Measurements from ENCODE around the gene CACNB2. TPM values are rescaled to one million over a fixed set of nuclear protein-coding genes. Genes with fewer than 3 reads are reported as not detected.

The CACNB2 gene
- total and polyA plus RNA-seq, 3 experiments from 2014 or later, result 0.14 TPM; not detected in 2

GRCh38 chr10:18549105-18549504, 408.9 kb downstream of the CACNB2 start:
- peak overlapping the region in 2 of 8 donors; percentile 14 to 58 for H3K27ac Mint-ChIP-seq
- no peak for DNase-seq
- H3K9me3 ChIP-seq (ENCODE audit: low read length), result no peaks in the 10 kb centered on the region
- POLR2A ChIA-PET, result no interaction called here
- CTCF ChIA-PET, result no interaction called here
- H3K36me3 ChIP-seq (ENCODE audit: insufficient read depth, low read length), result no peaks in the 10 kb centered on the region
- H3K4me1 Mint-ChIP-seq, result no peaks in the 10 kb centered on the region
- no peaks in the 10 kb centered on the region for H3K27me3 ChIP-seq (ENCODE audit: insufficient read depth, low read length, poor library complexity, severe bottlenecking)
- no peaks in the 10 kb centered on the region for H3K4me1 ChIP-seq (ENCODE audit: insufficient read depth, low read length)
- no peaks in the 10 kb centered on the region for H3K9me3 Mint-ChIP-seq
- H3K4me3 ChIP-seq (ENCODE audit: low read length), result no peak overlapping the region
- H3K36me3 Mint-ChIP-seq, result peaks cover 18 to 60% (median 31%) of the 10 kb centered on the region in 3 donors
- H3K4me3 Mint-ChIP-seq, result no peak overlapping the region
- H3K27ac ChIP-seq (ENCODE audit: low read depth, low read length), result no peak overlapping the region
- H3K27me3 Mint-ChIP-seq, result no peaks in the 10 kb centered on the region

GRCh38 chr10:18551473-18551872, 411.2 kb downstream of the CACNB2 start:
- no peaks in the 10 kb centered on the region for H3K9me3 Mint-ChIP-seq
- Histone ChIP-seq H3K4me3 (ENCODE audit: low read length) (no peak overlapping the region), H3K9me3 (ENCODE audit: low read length) (no peaks in the 10 kb centered on the region), H3K36me3 (ENCODE audit: insufficient read depth, low read length) (no peaks in the 10 kb centered on the region), H3K4me1 (ENCODE audit: insufficient read depth, low read length) (no peaks in the 10 kb centered on the region), H3K27me3 (ENCODE audit: insufficient read depth, low read length, poor library complexity, severe bottlenecking) (no peaks in the 10 kb centered on the region), H3K27ac (ENCODE audit: low read depth, low read length) (no peak overlapping the region)
- H3K27me3 Mint-ChIP-seq, result no peaks in the 10 kb centered on the region
- CTCF ChIA-PET, result no interaction called here
- no peaks in the 10 kb centered on the region for H3K4me1 Mint-ChIP-seq
- peaks cover 11 to 41% (median 27%) of the 10 kb centered on the region in 3 donors for H3K36me3 Mint-ChIP-seq
- no peak for DNase-seq
- no peak overlapping the region for H3K27ac Mint-ChIP-seq
- no peak overlapping the region for H3K4me3 Mint-ChIP-seq
- POLR2A ChIA-PET, result no interaction called here

DNA sequence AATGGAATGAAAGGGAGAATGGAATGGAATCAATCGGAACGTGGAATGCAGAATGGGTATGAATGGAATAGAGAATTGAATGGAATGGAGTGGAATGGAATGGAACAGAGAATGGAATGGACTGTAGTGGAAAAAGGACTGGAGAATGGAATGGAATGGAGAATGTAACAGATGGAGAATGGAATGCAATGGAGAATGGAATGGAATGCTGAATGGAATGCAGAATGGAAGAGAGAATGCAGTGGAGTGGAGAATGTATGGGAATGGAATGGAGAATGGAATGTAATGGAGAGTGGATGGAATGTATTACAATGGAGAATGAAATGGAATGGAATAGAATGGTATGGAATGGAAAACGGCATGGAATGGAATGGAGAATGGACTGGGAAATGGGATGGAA, 414.3 kb downstream of the CACNB2 start:
- Histone ChIP-seq H3K27ac (ENCODE audit: low read depth, low read length) (no peak overlapping the region), H3K9me3 (ENCODE audit: low read length) (no peaks in the 10 kb centered on the region), H3K36me3 (ENCODE audit: insufficient read depth, low read length) (peaks cover 12% of the 10 kb centered on the region), H3K27me3 (ENCODE audit: insufficient read depth, low read length, poor library complexity, severe bottlenecking) (no peaks in the 10 kb centered on the region), H3K4me1 (ENCODE audit: insufficient read depth, low read length) (no peaks in the 10 kb centered on the region), H3K4me3 (ENCODE audit: low read length) (no peak overlapping the region)
- POLR2A ChIA-PET, result no interaction called here
- no peak overlapping the region for H3K27ac Mint-ChIP-seq
- DNase-seq, result no peak
- H3K27me3 Mint-ChIP-seq, result no peaks in the 10 kb centered on the region
- H3K9me3 Mint-ChIP-seq, result no peaks in the 10 kb centered on the region
- CTCF ChIA-PET, result no interaction called here
- no peak overlapping the region for H3K4me3 Mint-ChIP-seq
- H3K36me3 Mint-ChIP-seq, result peaks cover 0 to 19% (median 11%) of the 10 kb centered on the region in 3 donors
- H3K4me1 Mint-ChIP-seq, result no peaks in the 10 kb centered on the region

DNA sequence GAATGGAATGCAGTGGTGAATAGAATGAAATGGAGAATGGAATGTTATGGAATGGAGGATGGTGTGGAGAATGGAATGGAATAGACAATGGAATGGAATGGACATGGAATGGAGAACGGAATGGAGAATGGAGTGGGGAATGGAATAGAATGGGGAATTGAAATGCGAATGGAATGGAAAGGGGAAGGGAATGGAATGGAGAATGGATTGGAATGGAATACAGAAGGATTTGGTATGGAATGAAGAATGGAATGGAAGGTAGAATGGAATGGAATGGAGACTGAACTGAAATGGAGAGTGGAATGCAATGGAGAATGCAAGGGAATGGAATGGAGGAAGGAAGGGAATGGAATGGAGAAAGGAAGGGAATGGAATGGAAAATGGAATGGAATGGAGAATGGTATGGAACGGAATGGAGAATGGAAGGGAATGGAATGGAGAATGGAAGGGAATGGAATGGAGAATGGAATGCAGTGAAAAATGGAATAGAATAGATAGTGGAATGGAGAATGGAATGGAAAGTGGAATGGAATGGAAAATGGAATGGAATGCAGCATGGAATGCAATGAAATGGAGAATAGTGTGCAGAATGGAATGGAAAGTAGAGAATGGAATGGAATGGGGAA, 416.4 kb downstream of the CACNB2 start:
- H3K9me3 Mint-ChIP-seq, result no peaks in the 10 kb centered on the region
- H3K27me3 Mint-ChIP-seq, result no peaks in the 10 kb centered on the region
- POLR2A ChIA-PET, result no interaction called here
- H3K27ac Mint-ChIP-seq, result no peak overlapping the region
- Histone ChIP-seq H3K9me3 (ENCODE audit: low read length) (no peaks in the 10 kb centered on the region), H3K27me3 (ENCODE audit: insufficient read depth, low read length, poor library complexity, severe bottlenecking) (no peaks in the 10 kb centered on the region), H3K27ac (ENCODE audit: low read depth, low read length) (no peak overlapping the region), H3K4me3 (ENCODE audit: low read length) (no peak overlapping the region), H3K36me3 (ENCODE audit: insufficient read depth, low read length) (peaks cover 17% of the 10 kb centered on the region), H3K4me1 (ENCODE audit: insufficient read depth, low read length) (no peaks in the 10 kb centered on the region)
- peaks cover 0 to 6% (median 4%) of the 10 kb centered on the region in 3 donors for H3K36me3 Mint-ChIP-seq
- no peak overlapping the region for H3K4me3 Mint-ChIP-seq
- no peaks in the 10 kb centered on the region for H3K4me1 Mint-ChIP-seq
- CTCF ChIA-PET, result no interaction called here
- DNase-seq, result no peak

DNA sequence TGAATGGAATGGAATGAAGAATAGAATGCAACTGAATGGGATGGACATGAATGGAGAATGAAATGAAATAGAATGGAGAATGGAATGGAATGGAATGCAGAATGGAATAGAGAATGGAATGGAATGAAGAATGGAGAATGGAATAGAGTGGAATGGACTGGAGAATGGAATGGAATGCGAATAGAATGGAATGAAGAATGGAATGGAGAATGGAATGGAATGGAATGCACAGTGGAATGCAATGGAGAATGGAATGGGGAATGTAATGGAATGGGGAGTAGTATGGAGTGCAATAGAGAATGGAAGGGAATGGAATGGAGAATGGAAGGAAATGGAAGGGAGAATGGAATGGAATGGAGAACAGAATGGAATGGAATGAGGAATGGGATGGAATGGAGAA, 417.7 kb downstream of the CACNB2 start:
- Mint-ChIP-seq H3K4me3 (no peak overlapping the region), H3K4me1 (no peaks in the 10 kb centered on the region), H3K27ac (no peak overlapping the region), H3K36me3 (no peaks in the 10 kb centered on the region), H3K9me3 (no peaks in the 10 kb centered on the region), H3K27me3 (no peaks in the 10 kb centered on the region)
- H3K9me3 ChIP-seq (ENCODE audit: low read length), result no peaks in the 10 kb centered on the region
- no peak overlapping the region for H3K27ac ChIP-seq (ENCODE audit: low read depth, low read length)
- ChIA-PET CTCF (no interaction called here), POLR2A (no interaction called here)
- peaks cover 17% of the 10 kb centered on the region for H3K36me3 ChIP-seq (ENCODE audit: insufficient read depth, low read length)
- no peak for DNase-seq
- no peaks in the 10 kb centered on the region for H3K27me3 ChIP-seq (ENCODE audit: insufficient read depth, low read length, poor library complexity, severe bottlenecking)
- H3K4me3 ChIP-seq (ENCODE audit: low read length), result no peak overlapping the region
- no peaks in the 10 kb centered on the region for H3K4me1 ChIP-seq (ENCODE audit: insufficient read depth, low read length)

DNA sequence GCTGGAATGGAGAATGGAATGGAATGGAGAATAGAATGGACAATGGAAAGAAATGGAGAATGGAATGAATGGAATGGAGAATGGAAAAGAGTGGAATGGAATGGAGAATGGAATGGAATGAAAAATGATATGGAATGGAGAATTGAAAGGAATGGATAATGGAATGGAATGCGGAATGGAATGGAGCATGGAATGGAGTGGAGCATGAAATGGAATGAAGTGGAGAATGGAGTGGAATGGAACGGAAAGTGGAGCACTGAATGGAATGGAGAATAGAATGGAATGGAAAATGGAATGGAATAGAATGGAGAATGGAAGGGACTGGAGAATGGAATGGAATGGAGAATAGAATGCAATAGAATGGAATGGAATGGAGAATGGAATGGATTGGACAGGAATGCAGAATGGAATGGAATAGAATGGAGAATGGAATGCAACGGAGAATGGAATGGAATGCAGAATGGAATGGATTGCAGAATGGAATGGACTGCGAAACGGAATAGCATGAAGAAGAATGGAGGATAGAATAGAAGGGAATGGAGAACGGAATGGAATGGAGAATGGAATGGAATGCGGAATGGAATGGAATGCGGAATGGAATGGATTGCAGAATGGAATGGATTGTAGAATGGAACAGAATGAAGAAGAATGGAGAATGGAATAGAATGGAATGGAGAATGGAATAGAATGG, 421.8 kb downstream of the CACNB2 start:
- no peak overlapping the region for H3K4me3 ChIP-seq (ENCODE audit: low read length)
- H3K4me1 Mint-ChIP-seq, result no peaks in the 10 kb centered on the region
- DNase-seq, result no peak
- peaks cover 14% of the 10 kb centered on the region for H3K36me3 ChIP-seq (ENCODE audit: insufficient read depth, low read length)
- CTCF ChIA-PET, result no interaction called here
- H3K27ac ChIP-seq (ENCODE audit: low read depth, low read length), result no peak overlapping the region
- no peaks in the 10 kb centered on the region for H3K9me3 ChIP-seq (ENCODE audit: low read length)
- no peak overlapping the region for H3K27ac Mint-ChIP-seq
- POLR2A ChIA-PET, result no interaction called here
- no peak overlapping the region for H3K4me3 Mint-ChIP-seq
- H3K27me3 ChIP-seq (ENCODE audit: insufficient read depth, low read length, poor library complexity, severe bottlenecking), result no peaks in the 10 kb centered on the region
- H3K27me3 Mint-ChIP-seq, result no peaks in the 10 kb centered on the region
- no peaks in the 10 kb centered on the region for H3K4me1 ChIP-seq (ENCODE audit: insufficient read depth, low read length)
- no peaks in the 10 kb centered on the region for H3K9me3 Mint-ChIP-seq
- no peaks in the 10 kb centered on the region for H3K36me3 Mint-ChIP-seq

DNA sequence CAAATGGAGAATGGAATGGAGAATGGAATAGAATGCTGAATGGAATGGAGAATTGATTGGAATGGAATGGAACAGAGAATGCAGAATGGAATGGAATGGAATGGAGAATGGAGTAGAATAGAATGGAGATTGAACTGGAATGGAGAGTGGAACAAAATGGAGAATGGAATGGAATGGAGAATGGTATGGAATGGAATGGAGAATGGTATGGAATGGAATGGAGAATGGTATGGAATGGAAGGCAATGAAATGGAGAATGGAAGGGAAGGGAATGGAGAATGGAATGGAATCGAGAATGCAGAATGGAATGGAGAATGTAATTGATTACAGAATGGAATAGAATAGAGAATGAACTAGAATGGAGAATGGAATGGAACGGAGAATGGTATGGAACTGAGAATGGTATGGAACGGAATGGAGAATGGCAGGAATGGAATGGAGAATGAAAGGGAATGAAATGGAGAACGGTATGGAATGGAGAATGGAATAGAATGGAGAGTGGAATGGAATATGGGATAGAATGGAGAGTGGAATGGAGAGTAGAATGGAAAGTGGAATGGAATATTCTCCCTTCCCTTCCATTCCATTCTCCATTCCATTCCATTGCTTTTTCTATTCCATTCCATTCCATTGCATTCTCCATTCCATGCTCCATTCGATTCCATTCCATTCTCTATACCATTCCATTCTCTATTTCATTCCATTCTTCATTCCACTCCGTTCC, 422.9 kb downstream of the CACNB2 start:
- DNase-seq, result no peak
- Histone ChIP-seq H3K4me1 (ENCODE audit: insufficient read depth, low read length) (no peaks in the 10 kb centered on the region), H3K4me3 (ENCODE audit: low read length) (no peak overlapping the region), H3K27me3 (ENCODE audit: insufficient read depth, low read length, poor library complexity, severe bottlenecking) (no peaks in the 10 kb centered on the region), H3K36me3 (ENCODE audit: insufficient read depth, low read length) (peaks cover 6% of the 10 kb centered on the region), H3K27ac (ENCODE audit: low read depth, low read length) (no peak overlapping the region), H3K9me3 (ENCODE audit: low read length) (no peaks in the 10 kb centered on the region)
- CTCF ChIA-PET, result no interaction called here
- Mint-ChIP-seq H3K4me3 (no peak overlapping the region), H3K4me1 (no peaks in the 10 kb centered on the region), H3K36me3 (no peaks in the 10 kb centered on the region), H3K27me3 (no peaks in the 10 kb centered on the region), H3K9me3 (no peaks in the 10 kb centered on the region), H3K27ac (no peak overlapping the region)
- POLR2A ChIA-PET, result no interaction called here

DNA sequence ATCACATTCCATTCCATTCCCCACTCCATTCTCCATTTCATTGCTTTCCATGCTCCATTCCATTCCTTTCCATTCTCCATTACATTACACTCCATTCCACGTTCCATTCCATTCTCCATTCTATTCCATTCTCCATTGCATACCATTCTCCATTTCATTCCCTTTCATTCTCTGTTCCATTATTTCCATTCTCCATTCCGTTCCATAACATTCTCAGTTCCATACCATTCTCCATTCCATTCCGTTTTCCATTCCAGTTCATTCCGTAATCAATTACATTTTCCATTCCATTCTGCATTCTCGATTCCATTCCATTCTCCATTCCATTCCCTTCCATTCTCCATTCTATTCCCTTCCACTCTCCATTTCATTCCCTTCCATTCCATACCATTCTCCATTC, 424.8 kb downstream of the CACNB2 start:
- Mint-ChIP-seq H3K36me3 (no peaks in the 10 kb centered on the region), H3K27ac (no peak overlapping the region), H3K4me1 (no peaks in the 10 kb centered on the region), H3K4me3 (no peak overlapping the region), H3K27me3 (no peaks in the 10 kb centered on the region), H3K9me3 (no peaks in the 10 kb centered on the region)
- Histone ChIP-seq H3K9me3 (ENCODE audit: low read length) (no peaks in the 10 kb centered on the region), H3K27me3 (ENCODE audit: insufficient read depth, low read length, poor library complexity, severe bottlenecking) (no peaks in the 10 kb centered on the region), H3K36me3 (ENCODE audit: insufficient read depth, low read length) (peaks cover under 1% of the 10 kb centered on the region), H3K27ac (ENCODE audit: low read depth, low read length) (no peak overlapping the region), H3K4me3 (ENCODE audit: low read length) (no peak overlapping the region), H3K4me1 (ENCODE audit: insufficient read depth, low read length) (no peaks in the 10 kb centered on the region)
- POLR2A ChIA-PET, result no interaction called here
- CTCF ChIA-PET, result no interaction called here
- DNase-seq, result no peak
